OCI-LY1 (cell line): Measurements from ENCODE around the gene PUS10.

Experiments used
- EZH2 ChIP-seq: fragments of 200-600 bp; sonication (generic), shearing (Covaris generic); IDR thresholded peaks from 2 replicates; pipeline ENCODE4 v1.8.0; 2017; ENCODE audit warnings: borderline replicate concordance, mixed run types, mild to moderate bottlenecking, antibody characterized with exemption, low read length, moderate library complexity, mixed read lengths
- TF ChIP-seq, protein P1 (sequence below): fragments of 200-600 bp; sonication (generic), shearing (Covaris generic); IDR thresholded peaks from 2 replicates; pipeline ENCODE4 v1.5.1; 2017; ENCODE audit warnings: mild to moderate bottlenecking, antibody characterized with exemption, low read length, moderate library complexity, mixed read lengths

DNA sequence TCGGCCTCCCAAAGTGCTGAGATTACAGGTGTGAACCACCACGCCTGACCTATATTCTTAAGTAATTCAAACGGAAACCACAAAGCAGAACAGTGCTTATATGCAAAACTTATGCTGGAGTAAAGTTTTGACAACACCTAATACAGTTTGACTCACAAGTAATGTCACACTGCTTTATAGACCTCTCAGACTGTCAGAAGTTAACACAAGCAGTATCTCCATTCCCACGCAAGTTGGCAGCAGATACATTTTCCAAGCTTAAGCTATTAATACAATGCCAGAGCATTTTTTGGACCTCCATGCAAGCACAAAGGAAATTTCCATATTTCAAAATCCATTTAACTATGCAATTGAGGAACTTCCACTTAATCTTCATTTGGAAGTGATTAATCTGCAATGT lies 26.6 kb upstream of the PUS10 start:
- TF ChIP-seq EZH2: no peak
- TF ChIP-seq, protein P1, sequence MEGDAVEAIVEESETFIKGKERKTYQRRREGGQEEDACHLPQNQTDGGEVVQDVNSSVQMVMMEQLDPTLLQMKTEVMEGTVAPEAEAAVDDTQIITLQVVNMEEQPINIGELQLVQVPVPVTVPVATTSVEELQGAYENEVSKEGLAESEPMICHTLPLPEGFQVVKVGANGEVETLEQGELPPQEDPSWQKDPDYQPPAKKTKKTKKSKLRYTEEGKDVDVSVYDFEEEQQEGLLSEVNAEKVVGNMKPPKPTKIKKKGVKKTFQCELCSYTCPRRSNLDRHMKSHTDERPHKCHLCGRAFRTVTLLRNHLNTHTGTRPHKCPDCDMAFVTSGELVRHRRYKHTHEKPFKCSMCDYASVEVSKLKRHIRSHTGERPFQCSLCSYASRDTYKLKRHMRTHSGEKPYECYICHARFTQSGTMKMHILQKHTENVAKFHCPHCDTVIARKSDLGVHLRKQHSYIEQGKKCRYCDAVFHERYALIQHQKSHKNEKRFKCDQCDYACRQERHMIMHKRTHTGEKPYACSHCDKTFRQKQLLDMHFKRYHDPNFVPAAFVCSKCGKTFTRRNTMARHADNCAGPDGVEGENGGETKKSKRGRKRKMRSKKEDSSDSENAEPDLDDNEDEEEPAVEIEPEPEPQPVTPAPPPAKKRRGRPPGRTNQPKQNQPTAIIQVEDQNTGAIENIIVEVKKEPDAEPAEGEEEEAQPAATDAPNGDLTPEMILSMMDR: no peak
